ENCODE measurements around the gene SLC35A2.
A peak's percentile ranks its signal among the peaks of the same experiment; 100 is the strongest.
"Not testable (repeated sequence)": the region's sequence is repeated elsewhere in the genome, so short reads cannot be mapped to it uniquely, and the experiment has no call there.

Gene SLC35A2

GRCh38 chrX:48901069-48901468, 10.4 kb downstream of the SLC35A2 start:
- DNase-seq, result no peak

GRCh38 chrX:48899078-48899410, 12.4 kb downstream of the SLC35A2 start:
- no peak for DNase-seq

DNA sequence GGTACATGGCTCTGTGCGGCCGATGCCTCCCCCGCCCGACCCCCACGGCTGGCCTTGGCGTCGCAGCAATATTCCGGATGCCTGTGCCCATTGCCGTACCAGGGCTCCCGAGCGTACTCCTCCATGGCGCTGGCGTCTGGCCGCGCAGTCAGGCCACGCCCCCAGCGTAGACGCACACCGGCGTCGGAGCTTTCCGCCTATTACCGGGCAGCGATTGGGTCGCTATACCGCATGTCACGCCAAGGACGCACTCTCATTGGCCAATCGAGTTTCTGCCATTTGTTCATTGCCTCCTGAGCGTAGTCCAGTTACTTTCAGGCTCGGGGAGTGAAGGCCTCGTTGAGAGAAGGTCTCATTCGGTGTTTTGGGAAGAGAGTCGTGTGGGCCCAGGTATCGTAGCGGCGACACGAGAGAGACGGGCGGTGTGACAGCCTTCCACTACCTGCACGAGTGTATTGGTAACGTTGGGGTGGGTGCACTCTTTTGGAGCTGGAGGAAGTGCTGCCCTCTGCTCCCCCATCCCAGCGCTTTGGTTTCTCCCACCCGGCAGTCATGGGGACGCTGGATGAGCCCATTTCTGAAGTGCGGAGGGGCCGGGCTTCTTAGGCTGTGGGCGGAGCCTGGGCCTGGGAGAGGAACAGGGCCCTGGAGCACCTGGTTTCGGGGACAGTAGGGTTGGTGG, 13.7 kb downstream of the SLC35A2 start, which contains the start of the genes PQBP1 and TIMM17B:
Gene PQBP1 (plus strand): TSS at position 306 of the 682 bp plus-strand sequence. CDS start 580 bp downstream, outside the sequence.
Gene TIMM17B (minus strand): TSS at position 144 of the 682 bp plus-strand sequence. CDS start 19 bp downstream, at position 125.
- peak; percentile 94 for DNase-seq

DNA sequence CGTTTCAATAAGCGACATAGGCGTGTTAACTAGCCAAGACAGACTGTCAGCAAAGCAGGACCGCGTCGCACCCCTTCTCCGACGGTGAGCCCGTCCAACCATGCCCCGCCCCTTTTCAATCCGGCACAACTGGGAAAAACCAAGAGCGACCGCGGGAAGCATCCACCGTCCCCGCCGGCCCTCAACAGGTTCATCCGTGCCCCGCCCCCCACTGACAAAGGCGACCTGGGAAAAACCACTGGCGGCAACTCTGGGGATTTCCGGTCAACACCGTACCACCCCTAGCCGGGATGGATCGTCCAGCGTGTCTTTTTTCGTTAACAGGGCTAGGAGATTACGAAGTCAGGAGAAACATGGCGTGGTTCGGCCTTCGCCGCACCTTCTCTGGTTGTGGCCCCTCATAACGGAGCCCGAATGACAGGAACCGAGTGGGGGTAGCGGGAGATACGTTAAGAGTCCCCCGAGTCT, 14.3 kb downstream of the SLC35A2 start:
- peak; percentile 71 for DNase-seq

DNA sequence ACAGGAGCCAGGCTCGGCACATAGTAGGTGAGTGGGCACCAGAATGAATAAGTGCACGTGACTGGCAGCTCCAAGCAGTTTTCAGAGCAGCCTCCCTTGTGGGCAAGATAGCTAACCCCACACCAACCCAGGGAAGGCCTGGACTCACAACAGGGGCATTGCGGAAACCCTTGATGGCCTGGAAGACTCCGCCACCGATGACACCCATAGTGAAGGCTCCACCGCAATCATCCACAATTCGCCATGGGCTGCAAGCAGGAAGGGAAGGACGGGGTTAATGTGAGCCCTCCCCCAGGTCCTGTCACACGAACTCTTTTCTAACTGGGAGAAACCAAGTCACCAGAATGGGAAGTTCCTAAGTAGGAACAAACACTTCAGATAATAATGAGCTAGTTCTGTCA, 14.8 kb downstream of the SLC35A2 start:
- DNase-seq, result no peak

DNA sequence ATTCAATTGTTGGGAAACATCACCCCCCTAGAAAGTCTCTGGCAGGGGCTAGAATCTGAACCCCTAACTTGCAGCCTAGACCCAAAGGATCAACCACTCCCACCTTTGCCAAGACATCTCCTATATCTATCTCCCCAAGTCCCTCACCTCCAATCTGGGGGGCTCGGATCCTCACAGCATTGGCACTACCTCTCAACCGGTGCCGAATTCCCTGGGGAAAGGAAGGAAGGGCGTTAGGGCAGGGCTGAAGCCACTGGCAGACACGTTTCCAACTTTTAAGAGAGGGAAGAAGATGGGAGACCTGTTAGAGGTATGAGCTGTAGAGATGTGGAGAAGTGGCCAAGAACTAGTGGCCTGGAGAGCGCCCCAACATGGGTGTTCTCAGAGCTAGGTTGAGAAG, 16.6 kb downstream of the SLC35A2 start:
- no peak for DNase-seq

DNA sequence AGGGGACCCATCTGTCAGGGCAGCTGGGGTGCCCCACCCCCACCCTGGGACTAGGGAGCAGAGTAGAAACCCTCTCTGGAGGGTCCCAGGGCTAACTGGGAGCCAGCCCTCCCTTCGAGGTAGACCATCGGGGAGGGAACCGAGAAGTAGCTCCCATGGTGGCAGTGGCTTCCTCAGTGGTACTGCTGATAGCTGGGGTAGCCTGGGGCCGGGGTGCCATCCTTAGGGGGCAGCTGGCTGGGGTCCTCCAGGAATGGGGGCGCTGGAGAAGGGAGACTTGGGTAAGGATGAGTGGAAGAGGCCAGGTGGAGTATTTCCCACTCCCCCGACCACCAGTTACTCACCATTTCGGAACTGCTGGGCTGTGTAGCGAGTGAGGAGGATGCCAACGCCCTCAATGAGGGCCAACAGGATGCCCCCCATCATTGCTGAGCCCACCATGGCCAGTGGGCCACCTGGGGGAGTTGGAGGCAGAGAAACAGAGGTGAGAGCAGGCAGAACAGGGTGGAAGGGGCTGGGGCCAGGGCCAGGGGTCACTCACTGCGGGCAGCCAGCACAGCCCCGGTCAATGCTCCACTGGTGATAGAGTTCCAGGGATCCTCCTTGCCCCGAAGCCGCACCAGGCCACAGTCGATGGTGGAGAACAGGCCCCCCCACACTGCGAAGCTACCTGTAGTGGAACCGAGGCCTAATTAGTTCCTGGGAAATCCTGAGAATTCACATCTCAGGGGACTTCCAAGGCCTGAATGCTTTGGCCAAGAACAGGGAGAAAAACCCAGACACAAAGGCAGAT, 17.7 kb downstream of the SLC35A2 start:
- no peak for DNase-seq

DNA sequence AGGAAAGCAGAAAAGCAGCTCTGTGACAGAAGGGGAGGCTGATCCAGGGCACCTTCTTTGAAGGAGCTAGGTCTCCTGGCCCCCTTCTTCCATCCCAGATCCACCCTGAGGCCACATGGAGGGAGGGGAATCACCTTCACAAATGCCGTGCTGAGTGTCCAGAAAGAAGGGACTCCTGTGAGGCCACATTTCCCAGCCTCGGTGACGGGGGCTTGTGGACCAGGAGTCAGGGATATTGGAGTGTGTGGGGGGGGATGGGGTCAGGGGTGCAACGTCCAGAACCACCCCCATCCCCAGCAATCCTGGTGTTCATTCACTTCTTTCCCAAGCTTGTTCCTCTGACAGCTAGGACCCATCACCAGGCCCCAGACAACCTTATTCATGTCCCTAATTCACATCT, 18.6 kb downstream of the SLC35A2 start:
- no peak for DNase-seq

DNA sequence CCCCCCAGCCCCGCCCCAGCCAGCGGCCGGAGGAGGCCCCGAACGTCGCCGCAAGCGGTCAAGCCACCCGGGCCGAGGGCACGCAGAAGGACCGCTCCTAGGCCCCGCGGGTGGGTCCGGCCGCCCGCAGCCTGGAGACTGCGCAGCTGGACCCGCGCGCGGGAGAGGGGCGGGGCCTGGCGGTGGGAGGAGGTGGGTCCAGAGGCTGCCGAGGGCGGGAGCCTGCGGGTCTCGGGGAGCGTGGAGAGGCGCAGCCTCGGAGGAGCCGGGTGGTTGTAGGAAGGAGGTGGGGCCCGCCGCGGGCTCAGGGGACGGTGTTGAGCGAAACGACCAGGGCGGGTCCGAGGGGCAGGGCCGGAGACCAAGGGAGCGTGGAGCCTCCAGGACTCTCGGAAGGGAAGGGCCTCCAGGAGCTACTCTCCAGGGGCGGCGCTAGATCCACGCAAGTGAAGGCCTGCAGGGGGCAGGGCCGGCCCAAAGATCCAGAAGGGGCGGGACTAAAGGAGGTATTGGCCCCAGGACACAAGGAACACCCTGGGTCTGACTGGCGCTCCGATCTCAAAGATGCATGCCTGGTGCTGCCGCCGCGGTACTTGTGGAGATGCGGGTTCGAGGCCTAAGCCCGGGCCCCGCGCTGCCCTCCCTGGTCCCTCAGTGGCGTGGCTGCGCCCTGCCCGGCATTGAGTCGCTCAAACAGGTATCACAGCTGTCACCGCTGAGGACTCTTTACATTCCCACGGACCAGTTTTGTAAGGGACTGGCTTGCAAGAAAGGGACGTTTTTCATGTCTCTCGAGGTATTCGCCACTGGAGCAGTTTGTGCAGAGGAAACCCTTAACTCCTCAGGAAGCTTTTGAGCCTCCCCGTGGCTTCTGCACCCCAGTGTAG, 19.8 kb downstream of the SLC35A2 start:
- peak; percentile 85 for DNase-seq

GRCh38 chrX:48890934-48891401, 20.5 kb downstream of the SLC35A2 start:
- peak; percentile 11 for DNase-seq

DNA sequence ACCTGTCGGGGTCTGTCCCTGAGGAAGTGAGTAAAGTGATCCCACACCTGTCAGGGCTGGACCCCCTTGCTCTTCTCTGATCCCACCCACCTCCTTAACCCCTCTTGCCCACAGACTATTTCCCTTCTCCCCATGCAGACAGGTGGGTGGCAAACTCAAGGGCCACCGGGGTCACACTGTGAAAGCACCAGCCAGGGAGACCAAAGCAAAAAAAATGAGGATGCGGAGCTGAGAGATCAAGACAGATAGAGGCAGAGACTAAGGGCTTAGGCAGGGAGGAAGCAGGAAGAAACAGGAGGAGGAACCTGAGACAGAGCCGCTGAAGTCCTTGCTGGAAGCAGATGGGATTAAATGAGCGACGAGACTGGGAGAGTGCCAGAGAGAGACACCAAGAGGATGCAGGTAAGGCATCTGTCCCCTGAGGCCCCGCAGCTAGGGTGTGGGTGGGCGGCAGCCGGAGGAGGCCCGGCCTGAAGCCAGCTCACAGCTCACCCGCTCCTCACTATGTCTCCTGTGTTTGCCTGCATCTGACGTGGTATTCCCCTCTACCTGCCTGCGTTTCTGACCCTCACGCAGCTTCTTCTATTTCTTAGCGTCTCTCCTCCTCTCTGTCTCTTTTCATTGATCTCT, 21.0 kb downstream of the SLC35A2 start:
- no peak for DNase-seq

DNA sequence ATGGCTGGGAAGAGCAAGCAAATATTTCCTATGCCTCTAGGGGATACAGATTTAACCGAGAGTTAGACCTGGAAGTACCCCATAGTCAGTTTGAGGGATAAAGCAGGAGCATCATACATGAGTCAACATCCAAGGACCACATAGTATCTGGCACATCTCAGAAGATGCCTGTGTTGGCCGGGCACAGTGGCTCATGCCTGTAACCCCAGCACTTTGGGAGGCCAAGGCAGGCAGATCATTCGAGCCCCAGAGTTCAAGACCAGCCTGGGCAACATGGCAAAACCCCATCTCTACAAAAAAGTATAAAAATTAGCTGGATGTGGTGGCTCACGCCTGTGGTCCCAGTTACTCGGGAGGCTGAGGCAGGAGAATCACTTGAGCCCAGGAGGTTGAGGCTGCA, 24.9 kb downstream of the SLC35A2 start:
- DNase-seq, result not testable (repeated sequence)

DNA sequence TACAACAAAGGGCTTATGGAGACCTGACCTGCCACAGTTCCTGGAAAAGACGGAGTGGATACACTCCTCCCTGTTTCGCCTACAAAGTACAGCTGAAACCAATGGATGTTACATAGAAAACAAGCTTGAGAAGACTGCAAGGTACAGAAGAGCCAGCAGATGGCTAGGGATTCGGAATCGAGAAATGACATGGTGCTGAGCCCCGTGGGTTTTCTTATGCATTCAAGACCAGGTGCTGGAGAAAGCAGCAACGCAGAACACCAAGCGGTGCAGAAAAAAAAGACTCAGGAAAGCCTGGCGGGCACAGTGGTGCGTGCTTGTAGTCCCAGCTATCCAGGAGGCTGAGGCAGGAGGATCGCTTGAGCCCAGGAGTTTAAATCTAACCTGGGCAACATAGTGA, 27.7 kb downstream of the SLC35A2 start:
- no peak for DNase-seq

GRCh38 chrX:48876944-48877343, 34.5 kb downstream of the SLC35A2 start:
- DNase-seq, result peak; percentile 44

GRCh38 chrX:48872017-48872416, 39.4 kb downstream of the SLC35A2 start:
- not testable (repeated sequence) for DNase-seq

GRCh38 chrX:48864210-48864609, 47.2 kb downstream of the SLC35A2 start:
- no peak for DNase-seq

GRCh38 chrX:48854898-48855297, 56.5 kb downstream of the SLC35A2 start:
- DNase-seq, result no peak

DNA sequence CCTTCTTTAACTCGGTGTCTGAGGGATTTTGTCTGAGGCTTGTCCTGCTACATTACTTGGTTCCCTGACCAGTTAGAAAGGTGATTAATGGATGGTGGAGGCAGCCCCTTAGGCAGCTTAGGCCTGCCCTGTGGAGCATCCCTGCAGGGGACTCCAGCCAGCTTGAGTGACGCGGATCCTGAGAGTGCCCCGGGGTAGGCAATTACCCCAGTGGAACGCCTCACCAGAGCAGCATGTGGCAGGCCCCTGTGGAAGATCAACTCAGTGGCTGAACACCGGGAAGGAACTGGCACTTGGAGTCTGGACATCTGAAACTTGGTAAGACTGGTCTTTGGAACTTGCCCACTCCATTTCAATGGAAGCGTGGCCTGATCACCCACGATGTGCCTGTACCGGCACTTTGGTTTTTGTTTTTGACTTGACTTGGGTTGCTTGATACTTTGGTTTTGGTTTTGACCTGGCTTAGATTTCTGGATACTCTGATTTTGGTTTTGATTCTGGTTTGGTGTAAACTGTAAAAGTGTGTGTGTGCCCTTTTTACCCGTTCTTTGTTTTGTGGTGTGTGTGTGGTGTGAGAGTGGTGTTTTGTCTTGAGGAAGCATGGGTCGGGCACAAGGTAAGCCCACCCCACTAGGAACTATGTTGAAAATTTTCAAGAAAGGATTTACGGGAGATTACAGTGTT, 57.2 kb downstream of the SLC35A2 start:
- DNase-seq, result not testable (repeated sequence)

- not testable (repeated sequence) for DNase-seq
Observed at GRCh38 chrX:48853494-48853893, 58.0 kb downstream of the SLC35A2 start.

All from suppressor macrophage treated with lipopolysaccharide for 4 hours (primary cell).